ENCODE results near the gene KRTAP4-5. TPM values are rescaled to one million over a fixed set of nuclear protein-coding genes. Genes with fewer than 3 reads are reported as not detected.
A peak's percentile ranks its signal among the peaks of the same experiment; 100 is the strongest.
"Not testable (repeated sequence)": the region's sequence is repeated elsewhere in the genome, so short reads cannot be mapped to it uniquely, and the experiment has no call there.

Gene KRTAP4-5
- total and polyA plus RNA-seq, 5 donors from 2014 or later, result not detected

DNA sequence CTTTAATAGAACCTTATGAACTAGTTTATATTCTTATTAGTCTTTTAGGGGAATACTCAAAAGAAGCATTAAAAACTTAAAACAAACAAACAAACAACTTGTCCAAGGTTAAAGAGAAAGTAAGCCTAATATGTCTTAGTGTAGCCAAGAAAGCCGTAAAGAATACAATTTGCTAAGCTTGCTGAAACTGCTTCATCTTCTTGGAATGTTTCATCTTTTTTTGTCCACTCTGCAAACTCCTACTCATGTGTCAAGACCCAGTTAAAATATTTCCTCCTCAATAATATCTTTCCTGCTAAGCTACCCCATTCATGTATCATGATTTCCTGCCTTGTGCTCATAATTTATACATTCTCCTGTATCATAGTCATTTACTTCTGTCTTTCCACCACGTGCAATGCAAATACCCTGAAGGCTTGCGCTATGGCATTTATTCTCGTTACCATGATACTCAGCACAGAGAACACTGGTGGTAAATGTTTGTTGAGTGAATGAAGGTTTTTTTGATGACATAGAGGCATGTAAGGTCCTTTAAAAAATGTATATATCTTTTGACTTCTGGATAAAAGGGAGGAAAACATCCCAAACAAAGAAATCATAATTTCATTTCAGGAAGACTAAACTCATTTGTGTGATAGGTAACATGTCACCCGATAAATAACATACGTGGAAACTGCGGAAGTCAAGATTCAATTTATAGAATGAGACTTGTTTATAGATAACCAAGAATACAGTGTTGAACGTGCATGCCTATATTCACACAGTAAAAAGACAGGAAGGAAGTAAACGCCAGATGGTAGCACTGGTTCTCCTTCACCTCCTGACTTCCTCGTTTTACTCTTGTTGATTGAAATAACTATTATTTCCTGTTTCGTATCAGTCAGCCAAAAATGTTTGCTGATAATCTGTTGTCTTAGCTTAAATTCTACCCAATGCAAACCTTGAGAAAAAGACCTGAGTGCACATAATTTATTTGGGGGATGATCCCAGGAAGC lies 29.6 kb downstream of the KRTAP4-5 start:
- H3K4me1 Mint-ChIP-seq, result peaks cover 7 to 40% (median 14%) of the 10 kb centered on the region in 4 donors
- H3K36me3 Mint-ChIP-seq; H3K36me3 ChIP-seq (ENCODE audit: control insufficient read depth, insufficient read depth, low read length); H3K27me3 ChIP-seq (ENCODE audit: control insufficient read depth, insufficient read depth, low read length); H3K9me3 Mint-ChIP-seq; H3K4me1 ChIP-seq (ENCODE audit: control insufficient read depth, insufficient read depth, low read length, poor library complexity, severe bottlenecking); H3K9me3 ChIP-seq (ENCODE audit: control insufficient read depth in 2 of 2, low read length in 2 of 2); H3K27ac ChIP-seq (ENCODE audit: insufficient read depth, low read length, poor library complexity, severe bottlenecking): not testable (repeated sequence)
- ATAC-seq (ENCODE audit: low read depth in 2 of 2) (peak; percentile 65 to 68), DNase-seq (peak in 2 of 3 donors; percentile 22 to 35)
- H3K27me3 Mint-ChIP-seq, result peaks cover 38% of the 10 kb centered on the region
- H3K4me3 Mint-ChIP-seq, result peak overlapping the region in 2 of 4 donors; percentile 50 to 58
- H3K27ac Mint-ChIP-seq, result peak overlapping the region; percentile 5 to 83 (median 76)
- H3K4me3 ChIP-seq (ENCODE audit: low read depth, low read length), result peak overlapping the region; percentile 41

DNA sequence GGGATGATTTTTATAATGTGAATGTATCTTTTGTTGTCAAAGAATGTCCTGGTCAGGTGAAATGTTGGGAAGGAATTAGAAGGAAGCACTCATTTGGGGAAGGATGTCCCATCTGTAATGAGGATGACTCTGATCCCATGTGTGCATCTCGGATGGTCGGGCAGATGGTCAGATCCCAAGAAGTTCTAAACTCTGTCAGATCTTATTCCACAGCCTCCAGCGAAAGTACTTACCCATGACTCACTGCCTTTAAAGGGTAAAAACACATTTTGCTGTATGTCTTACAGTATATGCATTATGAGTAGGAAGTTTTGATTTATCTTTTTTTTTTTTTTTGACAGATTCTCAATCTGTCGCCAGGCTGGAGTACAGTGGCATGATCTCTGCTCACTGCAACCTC lies 30.9 kb downstream of the KRTAP4-5 start:
- Mint-ChIP-seq H3K9me3 (peaks cover 0 to 6% (median 0%) of the 10 kb centered on the region in 7 donors), H3K4me1 (peaks cover 7 to 30% (median 11%) of the 10 kb centered on the region in 4 donors), H3K36me3 (no peaks in the 10 kb centered on the region), H3K4me3 (no peak overlapping the region), H3K27ac (no peak overlapping the region), H3K27me3 (peaks cover 31% of the 10 kb centered on the region)
- Histone ChIP-seq H3K4me1 (ENCODE audit: control insufficient read depth, insufficient read depth, low read length, poor library complexity, severe bottlenecking) (peaks cover 9% of the 10 kb centered on the region), H3K9me3 (ENCODE audit: control insufficient read depth in 2 of 2, low read length in 2 of 2) (no peaks in the 10 kb centered on the region), H3K4me3 (ENCODE audit: low read depth, low read length) (no peak overlapping the region), H3K27me3 (ENCODE audit: control insufficient read depth, insufficient read depth, low read length) (peaks cover 7% of the 10 kb centered on the region), H3K36me3 (ENCODE audit: control insufficient read depth, insufficient read depth, low read length) (no peaks in the 10 kb centered on the region), H3K27ac (ENCODE audit: insufficient read depth, low read length, poor library complexity, severe bottlenecking) (no peak overlapping the region)
- ATAC-seq (ENCODE audit: low read depth in 2 of 2) (no peak), DNase-seq (no peak)

DNA sequence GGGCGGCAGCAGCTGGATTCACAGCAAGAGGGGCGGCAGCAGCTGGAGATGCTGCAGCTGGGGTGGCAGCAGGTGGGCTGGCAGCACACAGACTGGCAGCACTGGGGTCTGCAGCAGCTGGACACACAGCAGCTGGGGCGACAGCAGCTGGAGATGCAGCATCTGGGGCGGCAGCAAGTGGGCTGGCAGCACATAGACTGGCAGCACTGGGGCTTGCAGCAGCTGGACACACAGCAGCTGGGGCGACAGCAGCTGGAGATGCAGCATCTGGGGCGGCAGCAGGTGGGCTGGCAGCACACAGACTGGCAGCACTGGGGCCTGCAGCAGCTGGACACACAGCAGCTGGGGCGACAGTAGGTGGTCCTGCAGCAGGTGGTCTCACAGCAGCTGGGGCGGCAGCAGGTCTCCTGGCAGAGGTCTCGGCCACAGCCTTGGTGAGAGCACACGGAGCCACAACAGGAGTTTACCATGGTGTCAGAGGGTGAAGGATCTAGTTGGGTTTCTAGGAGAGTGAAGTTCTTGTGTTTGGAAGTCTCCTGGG lies 31.7 kb downstream of the KRTAP4-5 start, which contains the start of gene KRTAP4-11:
KRTAP4-11 (minus strand) TSS at position 528 of the 541 bp plus-strand sequence; CDS start at position 470, 58 bp downstream.
- not testable (repeated sequence) for H3K27ac ChIP-seq (ENCODE audit: insufficient read depth, low read length, poor library complexity, severe bottlenecking); H3K4me3 ChIP-seq (ENCODE audit: low read depth, low read length); H3K27me3 ChIP-seq (ENCODE audit: control insufficient read depth, insufficient read depth, low read length); H3K9me3 ChIP-seq (ENCODE audit: control insufficient read depth in 2 of 2, low read length in 2 of 2); H3K9me3 Mint-ChIP-seq; H3K4me3 Mint-ChIP-seq; DNase-seq; H3K4me1 ChIP-seq (ENCODE audit: control insufficient read depth, insufficient read depth, low read length, poor library complexity, severe bottlenecking); H3K36me3 Mint-ChIP-seq; ATAC-seq (ENCODE audit: low read depth in 2 of 2); H3K36me3 ChIP-seq (ENCODE audit: control insufficient read depth, insufficient read depth, low read length)
- peaks cover 7 to 24% (median 10%) of the 10 kb centered on the region in 4 donors for H3K4me1 Mint-ChIP-seq
- H3K27ac Mint-ChIP-seq, result peak within 1 kb of the TSS in 1 of 3 donors; percentile 65
- H3K27me3 Mint-ChIP-seq, result peaks cover 27% of the 10 kb centered on the region

DNA sequence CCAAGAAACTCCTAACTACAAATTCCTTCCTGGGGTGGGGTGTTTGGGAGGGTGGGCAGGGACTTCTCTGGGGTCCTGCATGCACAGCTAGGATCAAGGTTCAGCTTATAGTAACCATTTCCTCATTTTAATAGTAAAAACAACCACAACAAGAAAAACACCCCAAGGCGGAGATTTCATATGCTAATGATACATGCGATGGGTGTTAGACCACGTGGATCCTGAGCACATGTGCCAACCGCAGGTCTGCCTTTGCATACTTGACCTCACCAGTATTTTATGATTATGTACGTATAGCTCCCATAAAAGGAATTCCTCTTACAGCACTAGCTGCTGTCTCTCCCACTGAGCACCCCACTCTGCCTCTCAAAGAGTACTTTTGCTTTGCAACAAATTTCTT lies 33.3 kb downstream of the KRTAP4-5 start:
- Mint-ChIP-seq H3K4me1 (peaks cover 7 to 21% (median 10%) of the 10 kb centered on the region in 4 donors), H3K4me3 (no peak overlapping the region), H3K9me3 (peaks cover 0 to 6% (median 0%) of the 10 kb centered on the region in 7 donors), H3K27me3 (peaks cover 29% of the 10 kb centered on the region), H3K36me3 (no peaks in the 10 kb centered on the region), H3K27ac (no peak overlapping the region)
- DNase-seq (no peak), ATAC-seq (ENCODE audit: low read depth in 2 of 2) (no peak)
- H3K36me3 ChIP-seq (ENCODE audit: control insufficient read depth, insufficient read depth, low read length), result no peaks in the 10 kb centered on the region
- peaks cover 3% of the 10 kb centered on the region for H3K27me3 ChIP-seq (ENCODE audit: control insufficient read depth, insufficient read depth, low read length)
- peaks cover 0 to 5% of the 10 kb centered on the region in 2 experiments for H3K9me3 ChIP-seq (ENCODE audit: control insufficient read depth in 2 of 2, low read length in 2 of 2)
- no peak overlapping the region for H3K27ac ChIP-seq (ENCODE audit: insufficient read depth, low read length, poor library complexity, severe bottlenecking)
- peaks cover 9% of the 10 kb centered on the region for H3K4me1 ChIP-seq (ENCODE audit: control insufficient read depth, insufficient read depth, low read length, poor library complexity, severe bottlenecking)
- H3K4me3 ChIP-seq (ENCODE audit: low read depth, low read length), result no peak overlapping the region

DNA sequence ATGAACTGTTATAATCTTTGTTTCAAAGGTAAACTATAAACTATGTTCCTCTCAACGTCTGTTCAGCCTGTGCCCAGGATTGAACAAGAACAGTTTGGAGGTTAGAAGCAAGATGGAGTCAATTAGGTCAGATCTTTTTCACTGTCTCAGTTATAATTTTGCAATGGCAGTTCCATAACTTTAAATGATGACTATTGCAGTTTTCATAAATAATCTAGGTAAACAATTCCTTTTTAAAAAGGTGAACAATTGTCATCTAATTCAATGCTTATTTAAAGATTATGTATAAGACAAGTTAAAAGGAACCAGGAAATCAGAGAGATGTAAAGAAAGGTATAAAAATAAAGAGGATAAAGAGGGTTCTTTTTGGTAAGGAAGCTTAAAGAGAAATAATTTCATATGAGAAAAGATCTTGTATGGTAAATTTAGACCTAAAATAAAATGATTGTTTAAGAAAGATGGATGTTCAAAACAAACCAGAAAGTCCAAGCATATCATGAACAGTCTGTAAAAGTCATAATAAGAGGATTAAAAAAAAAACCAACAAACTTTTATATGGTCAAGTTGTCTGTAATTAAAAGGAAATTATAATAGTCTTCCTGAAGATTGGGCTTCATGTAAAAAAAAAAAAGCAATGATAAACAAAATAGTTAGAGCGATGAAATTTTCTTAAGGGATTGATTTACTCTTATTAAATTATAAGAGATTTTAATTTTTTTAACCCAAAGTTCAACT lies 38.3 kb downstream of the KRTAP4-5 start:
- Histone ChIP-seq H3K27ac (ENCODE audit: insufficient read depth, low read length, poor library complexity, severe bottlenecking) (no peak overlapping the region), H3K9me3 (ENCODE audit: control insufficient read depth in 2 of 2, low read length in 2 of 2) (peaks cover 0 to 5% of the 10 kb centered on the region in 2 experiments), H3K4me1 (ENCODE audit: control insufficient read depth, insufficient read depth, low read length, poor library complexity, severe bottlenecking) (no peaks in the 10 kb centered on the region), H3K4me3 (ENCODE audit: low read depth, low read length) (no peak overlapping the region), H3K27me3 (ENCODE audit: control insufficient read depth, insufficient read depth, low read length) (peaks cover 3% of the 10 kb centered on the region), H3K36me3 (ENCODE audit: control insufficient read depth, insufficient read depth, low read length) (no peaks in the 10 kb centered on the region)
- peaks cover 16% of the 10 kb centered on the region for H3K27me3 Mint-ChIP-seq
- no peak overlapping the region for H3K27ac Mint-ChIP-seq
- H3K9me3 Mint-ChIP-seq, result peaks cover 0 to 9% (median 2%) of the 10 kb centered on the region in 7 donors
- no peak overlapping the region for H3K4me3 Mint-ChIP-seq
- peaks cover 0 to 9% (median 0%) of the 10 kb centered on the region in 4 donors for H3K4me1 Mint-ChIP-seq
- DNase-seq (no peak), ATAC-seq (ENCODE audit: low read depth in 2 of 2) (no peak)
- no peaks in the 10 kb centered on the region for H3K36me3 Mint-ChIP-seq

DNA sequence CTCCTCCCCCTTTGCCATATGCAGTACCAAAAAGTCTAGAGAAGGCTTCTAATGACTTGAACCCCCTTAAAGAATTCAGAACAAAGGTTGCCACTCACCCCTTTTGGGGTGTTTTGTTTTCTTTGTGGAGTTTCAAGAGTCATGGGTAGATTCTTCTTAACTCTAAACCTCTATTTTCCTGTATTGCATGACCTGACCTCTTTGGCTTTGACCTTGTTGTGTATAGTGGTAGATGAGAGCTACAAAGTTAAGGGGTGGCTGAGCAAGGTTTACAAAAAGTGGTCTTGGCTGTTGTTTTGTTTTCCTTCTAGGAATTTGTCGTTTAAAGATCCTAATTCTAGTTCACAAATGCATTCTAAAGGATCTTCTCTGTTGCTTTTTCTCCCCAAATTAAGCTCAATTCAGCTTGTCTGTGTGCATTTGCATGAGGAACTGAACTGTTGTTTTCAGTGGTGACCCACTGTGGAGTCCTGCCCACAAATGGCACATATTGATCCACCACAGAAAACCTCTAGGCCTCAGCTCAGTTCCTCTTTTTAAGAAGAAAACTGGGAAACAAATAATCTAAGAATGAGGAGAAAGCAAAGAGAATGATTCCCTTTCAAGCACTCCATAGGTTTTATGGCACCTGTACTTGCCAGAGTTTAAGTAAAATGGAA lies 40.8 kb downstream of the KRTAP4-5 start:
- H3K4me1 Mint-ChIP-seq, result not testable (repeated sequence)

DNA sequence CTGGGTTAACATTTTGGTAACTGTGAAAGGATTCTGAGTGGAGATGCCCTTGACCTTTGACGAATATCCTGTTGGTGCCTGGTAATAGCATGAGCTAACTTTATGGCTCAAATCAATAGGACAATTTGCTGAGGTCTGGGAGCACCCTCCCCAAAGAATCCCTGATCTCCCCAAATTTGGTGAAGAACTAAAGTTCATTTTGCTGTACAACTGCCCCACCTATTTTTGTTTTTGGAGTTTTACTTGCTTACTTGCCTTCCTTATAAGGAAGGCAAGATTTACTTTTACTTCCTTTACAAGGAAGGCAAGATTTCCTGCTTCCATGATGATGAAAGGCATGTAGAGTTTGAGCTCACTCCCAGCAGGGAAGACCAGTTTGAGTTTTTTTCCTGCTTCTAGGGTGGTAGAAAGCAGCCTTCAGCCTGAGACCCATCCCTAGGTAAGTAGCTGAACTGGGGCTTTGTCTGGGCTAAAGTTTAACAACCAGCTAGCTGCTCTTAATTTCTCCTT lies 41.6 kb downstream of the KRTAP4-5 start:
- no peak overlapping the region for H3K4me3 Mint-ChIP-seq
- no peak overlapping the region for H3K27ac ChIP-seq (ENCODE audit: insufficient read depth, low read length, poor library complexity, severe bottlenecking)
- H3K4me3 ChIP-seq (ENCODE audit: low read depth, low read length), result no peak overlapping the region
- H3K27me3 ChIP-seq (ENCODE audit: control insufficient read depth, insufficient read depth, low read length), result no peaks in the 10 kb centered on the region
- peaks cover 0 to 7% (median 0%) of the 10 kb centered on the region in 4 donors for H3K4me1 Mint-ChIP-seq
- DNase-seq (no peak), ATAC-seq (ENCODE audit: low read depth in 2 of 2) (no peak)
- no peak overlapping the region for H3K27ac Mint-ChIP-seq
- no peaks in the 10 kb centered on the region for H3K4me1 ChIP-seq (ENCODE audit: control insufficient read depth, insufficient read depth, low read length, poor library complexity, severe bottlenecking)
- no peaks in the 10 kb centered on the region for H3K36me3 ChIP-seq (ENCODE audit: control insufficient read depth, insufficient read depth, low read length)
- H3K9me3 Mint-ChIP-seq, result peaks cover 0 to 5% (median 2%) of the 10 kb centered on the region in 7 donors
- H3K27me3 Mint-ChIP-seq, result peaks cover 18% of the 10 kb centered on the region
- H3K36me3 Mint-ChIP-seq, result no peaks in the 10 kb centered on the region
- H3K9me3 ChIP-seq (ENCODE audit: control insufficient read depth in 2 of 2, low read length in 2 of 2), result peaks cover 0 to 3% of the 10 kb centered on the region in 2 experiments

More for the DNA sequence above, 40.8 kb downstream of the KRTAP4-5 start:
- H3K27me3 Mint-ChIP-seq, result peaks cover 18% of the 10 kb centered on the region
- H3K9me3 ChIP-seq (ENCODE audit: control insufficient read depth in 2 of 2, low read length in 2 of 2); H3K27ac Mint-ChIP-seq; DNase-seq; H3K27ac ChIP-seq (ENCODE audit: insufficient read depth, low read length, poor library complexity, severe bottlenecking); H3K36me3 Mint-ChIP-seq; H3K4me3 Mint-ChIP-seq; H3K4me1 ChIP-seq (ENCODE audit: control insufficient read depth, insufficient read depth, low read length, poor library complexity, severe bottlenecking); H3K36me3 ChIP-seq (ENCODE audit: control insufficient read depth, insufficient read depth, low read length); H3K27me3 ChIP-seq (ENCODE audit: control insufficient read depth, insufficient read depth, low read length); ATAC-seq (ENCODE audit: low read depth in 2 of 2); H3K4me3 ChIP-seq (ENCODE audit: low read depth, low read length); H3K9me3 Mint-ChIP-seq: not testable (repeated sequence)

Measured in CD4-positive, CD25-positive, alpha-beta regulatory T cell (primary cell).